ENCODE results near the gene CD151.

CD151 gene

DNA sequence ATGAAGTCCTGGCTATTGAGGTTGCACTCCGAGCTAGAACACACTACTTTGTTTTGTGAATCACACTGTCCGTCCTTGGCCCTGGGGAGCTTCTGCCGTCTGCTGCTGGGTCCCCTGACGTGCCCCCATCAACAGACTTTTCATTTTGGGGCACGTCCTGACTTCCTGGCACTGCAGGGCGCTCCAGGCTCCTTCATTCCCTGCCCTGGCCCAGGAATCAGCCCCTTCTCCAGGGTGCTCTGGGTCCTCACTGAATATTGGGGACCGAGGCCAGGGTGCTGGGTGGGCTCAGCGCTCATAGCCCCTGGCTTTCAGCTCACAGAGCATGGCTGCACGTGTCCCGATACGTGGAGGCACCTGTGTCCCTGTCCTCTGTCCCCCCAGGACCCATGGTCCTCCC lies 32.1 kb downstream of the CD151 start:
- H3K27me3 ChIP-seq (ENCODE audit: control insufficient read depth in 1 of 2, insufficient read depth in 2 of 2, low read length in 2 of 2) = peaks cover 11 to 20% of the 10 kb centered on the region in 2 donors
- H3K9ac ChIP-seq (ENCODE audit: low read depth in 1 of 2, low read length in 2 of 2) = no peak overlapping the region
- peaks cover 0 to 1% of the 10 kb centered on the region in 2 donors for H3K36me3 ChIP-seq (ENCODE audit: control insufficient read depth in 1 of 2, insufficient read depth in 2 of 2, low read length in 2 of 2)

DNA sequence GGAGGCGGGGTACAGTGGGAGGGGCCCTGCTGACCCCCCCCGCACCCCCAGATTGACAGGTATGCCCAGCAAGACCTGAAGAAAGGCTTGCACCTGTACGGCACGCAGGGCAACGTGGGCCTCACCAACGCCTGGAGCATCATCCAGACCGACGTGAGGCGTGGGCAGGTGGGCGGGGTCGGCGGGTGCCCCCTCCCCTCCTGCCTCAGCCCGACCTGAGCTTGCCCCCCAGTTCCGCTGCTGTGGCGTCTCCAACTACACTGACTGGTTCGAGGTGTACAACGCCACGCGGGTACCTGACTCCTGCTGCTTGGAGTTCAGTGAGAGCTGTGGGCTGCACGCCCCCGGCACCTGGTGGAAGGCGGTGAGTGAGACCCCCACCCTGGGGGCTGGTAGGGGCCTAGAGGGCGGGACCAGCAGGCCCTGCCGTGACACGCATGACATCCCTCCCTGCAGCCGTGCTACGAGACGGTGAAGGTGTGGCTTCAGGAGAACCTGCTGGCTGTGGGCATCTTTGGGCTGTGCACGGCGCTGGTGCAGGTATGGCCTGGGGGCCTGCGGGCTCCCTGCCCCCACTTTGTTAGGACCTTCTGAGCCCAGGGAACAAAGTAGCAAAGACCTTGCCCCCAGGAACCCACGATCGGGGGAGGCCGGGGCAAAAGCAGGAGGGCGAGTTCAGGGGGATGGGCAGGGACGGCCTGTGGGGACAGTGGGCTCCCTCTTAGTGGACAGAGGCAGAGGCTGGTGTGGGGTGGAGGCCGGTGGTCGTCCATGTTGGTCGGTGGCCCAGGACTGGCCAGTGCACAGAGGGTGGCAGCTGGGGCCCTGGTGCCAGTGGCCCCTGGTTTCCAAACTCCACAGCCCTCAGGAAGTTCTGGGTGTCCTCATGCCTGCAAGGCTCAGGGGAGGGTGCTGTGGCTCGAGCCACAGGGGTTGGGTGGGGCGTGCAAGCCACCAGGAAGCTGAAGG lies 33.0 kb downstream of the CD151 start:
- Histone ChIP-seq H3K4me3 (ENCODE audit: low read depth in 1 of 2, low read length in 2 of 2) (no peak overlapping the region), H3K9me3 (ENCODE audit: control insufficient read depth in 1 of 2, low read length in 2 of 2) (no peaks in the 10 kb centered on the region), H3K27me3 (ENCODE audit: control insufficient read depth in 1 of 2, insufficient read depth in 2 of 2, low read length in 2 of 2) (peaks cover 11 to 20% of the 10 kb centered on the region in 2 donors), H3K27ac (ENCODE audit: low read depth, low read length) (no peak overlapping the region), H3K36me3 (ENCODE audit: control insufficient read depth in 1 of 2, insufficient read depth in 2 of 2, low read length in 2 of 2) (peaks cover 0 to 2% of the 10 kb centered on the region in 2 donors), H3K4me1 (ENCODE audit: control insufficient read depth in 1 of 2, insufficient read depth in 2 of 2, low read length in 2 of 2) (peaks cover 0 to 7% of the 10 kb centered on the region in 2 donors), H3K9ac (ENCODE audit: low read depth in 1 of 2, low read length in 2 of 2) (no peak overlapping the region)

More for the DNA sequence above, 32.1 kb downstream of the CD151 start:
- H3K4me3 ChIP-seq (ENCODE audit: low read depth in 1 of 2, low read length in 2 of 2) = no peak overlapping the region
- no peaks in the 10 kb centered on the region for H3K9me3 ChIP-seq (ENCODE audit: control insufficient read depth in 1 of 2, low read length in 2 of 2)
- H3K4me1 ChIP-seq (ENCODE audit: control insufficient read depth in 1 of 2, insufficient read depth in 2 of 2, low read length in 2 of 2) = peaks cover 0 to 9% of the 10 kb centered on the region in 2 donors
- no peak overlapping the region for H3K27ac ChIP-seq (ENCODE audit: low read depth, low read length)

DNA sequence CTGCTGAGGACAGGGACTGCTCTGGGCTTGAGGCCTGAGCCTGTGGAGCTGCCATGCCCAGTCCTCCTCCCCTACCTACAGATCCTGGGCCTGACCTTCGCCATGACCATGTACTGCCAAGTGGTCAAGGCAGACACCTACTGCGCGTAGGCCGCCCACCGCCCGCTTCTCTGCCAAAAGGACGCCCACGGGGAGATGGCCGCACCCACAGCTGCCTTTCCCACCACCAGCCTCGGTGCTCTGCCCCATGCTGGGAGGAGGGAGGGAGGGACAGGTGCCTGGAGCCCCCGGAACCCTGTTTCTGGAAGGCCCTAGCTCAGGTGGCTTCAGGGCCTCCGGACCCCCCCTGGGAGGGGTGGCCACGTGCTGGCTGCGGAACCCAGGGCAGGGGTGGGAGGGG lies 33.7 kb downstream of the CD151 start:
- Histone ChIP-seq H3K9ac (ENCODE audit: low read depth in 1 of 2, low read length in 2 of 2) (no peak overlapping the region), H3K9me3 (ENCODE audit: control insufficient read depth in 1 of 2, low read length in 2 of 2) (no peaks in the 10 kb centered on the region), H3K27ac (ENCODE audit: low read depth, low read length) (no peak overlapping the region), H3K4me1 (ENCODE audit: control insufficient read depth in 1 of 2, insufficient read depth in 2 of 2, low read length in 2 of 2) (peaks cover 0 to 7% of the 10 kb centered on the region in 2 donors), H3K27me3 (ENCODE audit: control insufficient read depth in 1 of 2, insufficient read depth in 2 of 2, low read length in 2 of 2) (peaks cover 11 to 20% of the 10 kb centered on the region in 2 donors), H3K4me3 (ENCODE audit: low read depth in 1 of 2, low read length in 2 of 2) (no peak overlapping the region), H3K36me3 (ENCODE audit: control insufficient read depth in 1 of 2, insufficient read depth in 2 of 2, low read length in 2 of 2) (peaks cover 0 to 2% of the 10 kb centered on the region in 2 donors)

DNA sequence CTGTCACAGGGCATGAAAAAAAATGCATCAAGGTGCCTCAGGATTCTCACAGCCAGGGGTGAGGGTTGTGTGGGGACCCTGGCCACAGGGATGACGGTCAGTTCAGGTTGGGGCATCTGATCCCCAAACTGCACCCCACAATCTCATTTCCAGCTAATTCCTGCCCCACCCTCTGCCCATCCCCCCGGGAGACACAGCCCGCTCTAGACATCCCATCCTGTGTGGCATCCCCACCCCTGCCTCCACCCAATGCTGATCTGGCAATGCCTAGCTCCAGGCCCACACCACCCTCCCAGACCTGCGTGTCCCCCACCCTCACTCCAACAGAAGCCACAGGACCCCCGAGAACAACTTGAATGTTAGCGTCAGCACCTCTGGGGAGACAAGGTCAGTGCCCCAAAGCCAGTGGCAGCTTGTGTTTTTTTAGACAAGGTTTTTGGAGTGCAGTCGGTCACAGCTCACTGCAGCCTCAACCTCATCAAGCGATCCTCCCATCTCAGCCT lies 35.2 kb downstream of the CD151 start:
- H3K4me3 ChIP-seq (ENCODE audit: low read depth in 1 of 2, low read length in 2 of 2) = no peak overlapping the region
- no peaks in the 10 kb centered on the region for H3K9me3 ChIP-seq (ENCODE audit: control insufficient read depth in 1 of 2, low read length in 2 of 2)
- no peak overlapping the region for H3K9ac ChIP-seq (ENCODE audit: low read depth in 1 of 2, low read length in 2 of 2)
- H3K27me3 ChIP-seq (ENCODE audit: control insufficient read depth in 1 of 2, insufficient read depth in 2 of 2, low read length in 2 of 2) = peaks cover 0 to 12% of the 10 kb centered on the region in 2 donors
- peaks cover 0 to 2% of the 10 kb centered on the region in 2 donors for H3K36me3 ChIP-seq (ENCODE audit: control insufficient read depth in 1 of 2, insufficient read depth in 2 of 2, low read length in 2 of 2)
- H3K27ac ChIP-seq (ENCODE audit: low read depth, low read length) = no peak overlapping the region
- no peaks in the 10 kb centered on the region for H3K4me1 ChIP-seq (ENCODE audit: control insufficient read depth in 1 of 2, insufficient read depth in 2 of 2, low read length in 2 of 2)

DNA sequence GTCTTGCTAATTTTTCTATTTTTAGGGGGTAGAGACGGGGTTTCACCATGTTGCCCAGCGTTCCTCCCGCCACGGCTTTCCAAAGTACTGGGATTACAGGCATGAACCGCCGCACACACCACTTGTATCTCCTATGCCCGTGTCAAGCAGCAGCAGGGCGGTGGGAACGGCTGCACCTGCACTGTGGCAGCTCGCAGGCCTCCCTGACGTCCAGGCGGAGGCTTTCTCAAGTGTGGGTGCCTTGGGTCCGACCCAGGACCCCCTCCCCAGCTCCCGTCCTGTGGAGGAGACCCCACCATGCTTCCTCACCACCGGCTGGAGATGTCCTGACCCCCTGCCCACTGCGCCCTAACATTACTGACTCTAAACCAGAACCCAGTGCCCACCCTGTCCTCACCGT lies 35.6 kb downstream of the CD151 start:
- Histone ChIP-seq H3K27ac (ENCODE audit: low read depth, low read length) (no peak overlapping the region), H3K4me1 (ENCODE audit: control insufficient read depth in 1 of 2, insufficient read depth in 2 of 2, low read length in 2 of 2) (no peaks in the 10 kb centered on the region), H3K27me3 (ENCODE audit: control insufficient read depth in 1 of 2, insufficient read depth in 2 of 2, low read length in 2 of 2) (peaks cover 0 to 8% of the 10 kb centered on the region in 2 donors), H3K9me3 (ENCODE audit: control insufficient read depth in 1 of 2, low read length in 2 of 2) (no peaks in the 10 kb centered on the region), H3K9ac (ENCODE audit: low read depth in 1 of 2, low read length in 2 of 2) (no peak overlapping the region), H3K4me3 (ENCODE audit: low read depth in 1 of 2, low read length in 2 of 2) (no peak overlapping the region), H3K36me3 (ENCODE audit: control insufficient read depth in 1 of 2, insufficient read depth in 2 of 2, low read length in 2 of 2) (peaks cover 0 to 2% of the 10 kb centered on the region in 2 donors)

DNA sequence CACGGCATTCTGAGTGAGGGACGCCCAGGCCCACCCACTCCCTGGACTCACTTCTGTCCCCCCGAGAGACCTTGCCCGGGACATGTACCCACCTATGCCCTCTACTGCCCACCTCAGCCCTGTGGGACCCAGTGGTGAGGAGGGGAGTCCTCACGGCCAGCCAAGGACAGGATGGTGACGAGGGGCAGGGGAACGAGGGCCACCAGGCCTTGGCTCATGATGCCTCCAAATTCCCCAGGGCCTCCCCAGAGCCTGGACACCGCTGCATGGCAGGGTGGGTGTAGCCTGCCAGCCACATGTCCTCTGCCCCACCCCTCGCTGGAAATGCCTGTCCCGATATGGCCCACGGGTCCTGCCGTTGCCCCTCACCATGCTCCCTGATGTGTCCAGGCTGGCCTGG lies 36.0 kb downstream of the CD151 start:
- H3K36me3 ChIP-seq (ENCODE audit: control insufficient read depth in 1 of 2, insufficient read depth in 2 of 2, low read length in 2 of 2) = peaks cover 0 to 2% of the 10 kb centered on the region in 2 donors
- H3K27ac ChIP-seq (ENCODE audit: low read depth, low read length) = no peak overlapping the region
- H3K4me3 ChIP-seq (ENCODE audit: low read depth in 1 of 2, low read length in 2 of 2) = no peak overlapping the region
- H3K9ac ChIP-seq (ENCODE audit: low read depth in 1 of 2, low read length in 2 of 2) = no peak overlapping the region
- peaks cover 0 to 4% of the 10 kb centered on the region in 2 donors for H3K27me3 ChIP-seq (ENCODE audit: control insufficient read depth in 1 of 2, insufficient read depth in 2 of 2, low read length in 2 of 2)
- H3K4me1 ChIP-seq (ENCODE audit: control insufficient read depth in 1 of 2, insufficient read depth in 2 of 2, low read length in 2 of 2) = no peaks in the 10 kb centered on the region
- H3K9me3 ChIP-seq (ENCODE audit: control insufficient read depth in 1 of 2, low read length in 2 of 2) = no peaks in the 10 kb centered on the region

DNA sequence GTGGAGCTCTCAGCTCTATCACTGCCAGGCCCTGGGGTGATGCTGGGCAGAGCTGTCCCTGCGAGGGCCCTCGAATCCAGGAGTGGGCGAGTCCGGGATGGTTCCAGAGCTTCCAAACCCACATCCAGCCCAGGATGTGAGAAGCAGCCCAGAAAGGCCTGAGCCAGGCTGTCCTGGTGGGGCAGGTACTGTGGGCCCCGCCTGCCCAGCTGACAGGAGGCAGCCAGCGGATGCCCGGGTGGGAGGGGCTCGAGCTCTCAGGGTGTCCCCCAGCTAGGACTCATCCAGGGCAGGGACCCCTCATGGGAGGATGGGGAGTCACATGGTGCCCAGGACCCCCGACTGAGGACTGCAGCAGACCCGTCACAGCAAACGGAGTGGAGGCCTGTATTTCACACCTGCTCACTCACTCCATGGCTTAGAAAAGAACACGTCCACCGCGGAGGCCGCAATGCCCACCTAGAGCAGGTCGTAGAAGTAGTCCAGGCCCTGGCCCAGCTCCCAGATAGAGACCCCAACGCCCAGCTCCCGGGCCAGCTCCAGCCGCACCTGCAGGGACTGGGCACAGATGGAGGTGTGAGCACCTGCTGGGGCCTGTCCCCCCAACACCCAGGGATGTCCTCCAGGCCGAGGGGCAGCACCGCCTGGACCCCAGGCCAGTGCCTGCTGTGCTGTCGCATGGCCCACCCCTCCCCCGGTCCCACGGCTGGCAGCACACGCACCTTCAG lies 36.8 kb downstream of the CD151 start:
- Histone ChIP-seq H3K27ac (ENCODE audit: low read depth, low read length) (no peak overlapping the region), H3K9me3 (ENCODE audit: control insufficient read depth in 1 of 2, low read length in 2 of 2) (no peaks in the 10 kb centered on the region), H3K4me3 (ENCODE audit: low read depth in 1 of 2, low read length in 2 of 2) (no peak overlapping the region), H3K4me1 (ENCODE audit: control insufficient read depth in 1 of 2, insufficient read depth in 2 of 2, low read length in 2 of 2) (no peaks in the 10 kb centered on the region), H3K27me3 (ENCODE audit: control insufficient read depth in 1 of 2, insufficient read depth in 2 of 2, low read length in 2 of 2) (no peaks in the 10 kb centered on the region), H3K36me3 (ENCODE audit: control insufficient read depth in 1 of 2, insufficient read depth in 2 of 2, low read length in 2 of 2) (peaks cover 0 to 2% of the 10 kb centered on the region in 2 donors), H3K9ac (ENCODE audit: low read depth in 1 of 2, low read length in 2 of 2) (no peak overlapping the region)

DNA sequence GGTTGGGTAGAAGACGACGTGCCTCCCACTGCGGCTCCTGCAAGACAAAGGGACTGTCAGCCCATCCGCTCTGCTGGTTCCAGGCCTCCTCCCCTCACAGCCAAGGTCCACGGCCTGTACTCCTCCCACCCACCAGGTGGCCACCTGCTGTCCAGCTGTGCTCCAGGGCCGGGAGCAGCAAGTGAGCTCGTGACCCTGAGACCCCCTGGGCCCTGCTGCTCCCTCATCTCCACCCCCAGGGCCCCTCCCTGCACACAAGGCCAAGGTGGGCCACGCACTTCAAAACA lies 37.3 kb downstream of the CD151 start:
- H3K27ac ChIP-seq (ENCODE audit: low read depth, low read length) = no peak overlapping the region
- H3K9ac ChIP-seq (ENCODE audit: low read depth in 1 of 2, low read length in 2 of 2) = no peak overlapping the region
- peaks cover 0 to 2% of the 10 kb centered on the region in 2 donors for H3K36me3 ChIP-seq (ENCODE audit: control insufficient read depth in 1 of 2, insufficient read depth in 2 of 2, low read length in 2 of 2)
- H3K27me3 ChIP-seq (ENCODE audit: control insufficient read depth in 1 of 2, insufficient read depth in 2 of 2, low read length in 2 of 2) = no peaks in the 10 kb centered on the region
- no peaks in the 10 kb centered on the region for H3K9me3 ChIP-seq (ENCODE audit: control insufficient read depth in 1 of 2, low read length in 2 of 2)
- no peaks in the 10 kb centered on the region for H3K4me1 ChIP-seq (ENCODE audit: control insufficient read depth in 1 of 2, insufficient read depth in 2 of 2, low read length in 2 of 2)
- H3K4me3 ChIP-seq (ENCODE audit: low read depth in 1 of 2, low read length in 2 of 2) = no peak overlapping the region

DNA sequence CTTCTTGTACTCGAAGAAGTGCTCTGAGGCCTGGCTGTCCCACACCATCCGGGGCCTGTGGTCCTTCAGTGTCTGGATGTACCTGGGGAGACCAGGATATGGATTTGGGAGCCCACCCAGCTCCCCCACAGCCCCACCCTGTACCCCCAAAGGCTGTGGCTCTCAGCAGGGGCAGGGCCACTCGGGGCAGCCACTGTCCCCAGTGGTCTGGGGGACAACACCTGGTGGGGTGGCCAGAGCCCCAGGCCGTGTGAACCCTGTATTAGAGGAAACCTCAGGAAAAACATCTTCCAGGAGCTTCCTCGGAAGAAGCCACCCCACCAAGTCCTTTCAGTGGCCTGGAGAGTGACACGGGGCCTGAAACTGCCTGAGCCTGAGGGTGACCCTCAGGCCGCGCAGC lies 37.7 kb downstream of the CD151 start:
- no peak overlapping the region for H3K9ac ChIP-seq (ENCODE audit: low read depth in 1 of 2, low read length in 2 of 2)
- H3K27ac ChIP-seq (ENCODE audit: low read depth, low read length) = no peak overlapping the region
- no peaks in the 10 kb centered on the region for H3K27me3 ChIP-seq (ENCODE audit: control insufficient read depth in 1 of 2, insufficient read depth in 2 of 2, low read length in 2 of 2)
- no peaks in the 10 kb centered on the region for H3K9me3 ChIP-seq (ENCODE audit: control insufficient read depth in 1 of 2, low read length in 2 of 2)
- H3K4me1 ChIP-seq (ENCODE audit: control insufficient read depth in 1 of 2, insufficient read depth in 2 of 2, low read length in 2 of 2) = no peaks in the 10 kb centered on the region
- H3K36me3 ChIP-seq (ENCODE audit: control insufficient read depth in 1 of 2, insufficient read depth in 2 of 2, low read length in 2 of 2) = peaks cover 0 to 3% of the 10 kb centered on the region in 2 donors
- no peak overlapping the region for H3K4me3 ChIP-seq (ENCODE audit: low read depth in 1 of 2, low read length in 2 of 2)

DNA sequence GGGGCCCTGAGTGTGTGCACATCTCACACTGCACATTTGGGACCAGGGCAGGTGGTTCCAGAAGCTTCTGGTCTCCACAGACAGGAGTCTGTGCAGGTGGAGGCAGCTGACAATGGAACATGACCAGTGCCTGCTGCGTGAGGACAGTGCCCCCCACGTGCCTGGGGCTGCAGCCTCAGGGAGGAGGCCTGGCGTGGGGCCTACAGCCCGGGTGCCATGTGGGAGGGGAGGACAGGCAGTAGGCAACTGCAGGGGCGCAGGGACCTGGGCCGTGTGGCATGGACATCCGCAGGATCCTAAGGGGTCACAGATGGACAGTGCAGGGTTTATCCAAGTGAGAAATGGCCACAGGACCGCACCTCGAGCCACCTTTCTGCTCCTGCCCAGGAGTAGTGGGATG lies 38.7 kb downstream of the CD151 start:
- Histone ChIP-seq H3K9me3 (ENCODE audit: control insufficient read depth in 1 of 2, low read length in 2 of 2) (no peaks in the 10 kb centered on the region), H3K9ac (ENCODE audit: low read depth in 1 of 2, low read length in 2 of 2) (no peak overlapping the region), H3K27ac (ENCODE audit: low read depth, low read length) (no peak overlapping the region), H3K27me3 (ENCODE audit: control insufficient read depth in 1 of 2, insufficient read depth in 2 of 2, low read length in 2 of 2) (no peaks in the 10 kb centered on the region), H3K4me1 (ENCODE audit: control insufficient read depth in 1 of 2, insufficient read depth in 2 of 2, low read length in 2 of 2) (no peaks in the 10 kb centered on the region), H3K4me3 (ENCODE audit: low read depth in 1 of 2, low read length in 2 of 2) (no peak overlapping the region), H3K36me3 (ENCODE audit: control insufficient read depth in 1 of 2, insufficient read depth in 2 of 2, low read length in 2 of 2) (peaks cover 0 to 7% of the 10 kb centered on the region in 2 donors)
